H54 (cell line): ENCODE data around the gene OR5K4.
"Not testable (repeated sequence)": the region's sequence is repeated elsewhere in the genome, so short reads cannot be mapped to it uniquely, and the experiment has no call there.

ENCODE experiments used
- DNase-seq: peaks from one replicate; pipeline ENCODE4 v3.0.0; 2011; ENCODE audit warnings: low spot score, mixed read lengths; ENCODE audit not compliant: insufficient read length
- FAIRE-seq: peaks from 3 replicates; lab custom pipeline; 2011; peaks lifted over from hg19 to GRCh38; lab: Jason Lieb, UNC
- POLR2A ChIP-seq: IDR thresholded peaks from 2 replicates; pipeline ENCODE4 v1.6.1; 2011; ENCODE audit warnings: low read depth, mild to moderate bottlenecking, low read length

OR5K4 gene

GRCh38 chr3:98343647-98344507 lies 9.8 kb upstream of the OR5K4 start:
- TF ChIP-seq POLR2A: no peak
- FAIRE-seq (peak; percentile 58), DNase-seq (peak; percentile 7)

- FAIRE-seq (no peak), DNase-seq (no peak)
- TF ChIP-seq POLR2A: no peak
Measured at GRCh38 chr3:98350082-98350481, 3.6 kb upstream of the OR5K4 start.

- no peak for FAIRE-seq
- DNase-seq: no peak
- no peak for TF ChIP-seq POLR2A
Measured at GRCh38 chr3:98359250-98359649, 5.6 kb downstream of the OR5K4 start.

- DNase-seq: no peak
- TF ChIP-seq POLR2A: no peak
- FAIRE-seq: no peak
Measured at GRCh38 chr3:98359993-98360675, 6.5 kb downstream of the OR5K4 start.

GRCh38 chr3:98360681-98361080 lies 7.0 kb downstream of the OR5K4 start:
- TF ChIP-seq POLR2A: no peak
- DNase-seq: no peak
- no peak for FAIRE-seq

- no peak for TF ChIP-seq POLR2A
- no peak for FAIRE-seq
- no peak for DNase-seq
Measured at GRCh38 chr3:98361289-98361688, 7.6 kb downstream of the OR5K4 start.

- FAIRE-seq (no peak), DNase-seq (no peak)
- TF ChIP-seq POLR2A: no peak
Measured at GRCh38 chr3:98367464-98368246, 14.0 kb downstream of the OR5K4 start.

GRCh38 chr3:98371186-98371585 lies 17.5 kb downstream of the OR5K4 start:
- no peak for FAIRE-seq
- DNase-seq: no peak
- TF ChIP-seq POLR2A: no peak

- DNase-seq: no peak
- no peak for TF ChIP-seq POLR2A
- no peak for FAIRE-seq
Measured at GRCh38 chr3:98371853-98372252, 18.2 kb downstream of the OR5K4 start.

- DNase-seq (no peak), FAIRE-seq (no peak)
- TF ChIP-seq POLR2A: no peak
Measured at GRCh38 chr3:98372445-98372844, 18.8 kb downstream of the OR5K4 start.

GRCh38 chr3:98376631-98377030 lies 23.0 kb downstream of the OR5K4 start:
- no peak for FAIRE-seq
- no peak for DNase-seq
- no peak for TF ChIP-seq POLR2A

GRCh38 chr3:98388147-98388546 lies 34.5 kb downstream of the OR5K4 start:
- TF ChIP-seq POLR2A: no peak
- DNase-seq: no peak
- FAIRE-seq: no peak

- DNase-seq (no peak), FAIRE-seq (no peak)
- no peak for TF ChIP-seq POLR2A
Measured at GRCh38 chr3:98390366-98390765, 36.7 kb downstream of the OR5K4 start, which contains the start of gene OR5K3. TSS of gene OR5K3 (plus strand) at chr3:98390666. CDS start at chr3:98390666, 0 bp downstream.

- FAIRE-seq: no peak
- no peak for TF ChIP-seq POLR2A
Measured at GRCh38 chr3:98395101-98395500, 41.4 kb downstream of the OR5K4 start.

GRCh38 chr3:98396482-98396881 lies 42.8 kb downstream of the OR5K4 start:
- not testable (repeated sequence) for FAIRE-seq, DNase-seq

More at GRCh38 chr3:98395101-98395500, 41.4 kb downstream of the OR5K4 start:
- DNase-seq: no peak
